Heart left ventricle (tissue), 16 donors: Measurements from ENCODE around the gene NRARP. TPM values are rescaled to one million over a fixed set of nuclear protein-coding genes. Genes with fewer than 3 reads are reported as not detected.

Experiments
- ATAC-seq, 4 donors: fragments of 200-7000 bp; cut with Tn5 transposase; one replicate each; pipeline ENCODE4 v1.9.1; 2020 to 2022; ENCODE audit warnings: moderate library complexity in 4 of 4, mild to moderate bottlenecking in 3 of 4, moderate number of reproducible peaks in 1 of 4
- DNase-seq, 5 donors: peaks; one replicate each; pipeline ENCODE4 v3.0.0-alpha.2; 2020
- H3K27ac ChIP-seq, 12 donors: fragments of 200-600 bp; sonication (generic) in 4 of 12; one replicate each; pipeline versions ENCODE4 v1.5.0 to v1.8.0; 2016 to 2022; ENCODE audit warnings: mild to moderate bottlenecking in 2 of 12
- H3K27me3 ChIP-seq, 9 donors: fragments of 200-600 bp; sonication (generic) in 2 of 9; one replicate each; pipeline versions ENCODE4 v1.5.1 to v1.8.0; 2016 to 2022; ENCODE audit warnings: mild to moderate bottlenecking in 3 of 9
- H3K36me3 ChIP-seq, 9 donors: fragments of 200-600 bp; sonication (generic) in 2 of 9; one replicate each; pipeline versions ENCODE4 v1.5.0 to v1.8.0; 2018 to 2022; ENCODE audit warnings: mild to moderate bottlenecking in 2 of 9
- H3K4me1 ChIP-seq, 12 donors: fragments of 200-600 bp; sonication (generic) in 4 of 12; one replicate each; pipeline versions ENCODE4 v1.5.0 to v1.8.0; 2016 to 2022; ENCODE audit warnings: mild to moderate bottlenecking in 3 of 12
- H3K4me3 ChIP-seq, 12 donors: fragments of 200-600 bp; sonication (generic) in 4 of 12; one replicate each; pipeline versions ENCODE4 v1.5.0 to v1.8.0; 2017 to 2022; ENCODE audit warnings: mild to moderate bottlenecking in 9 of 12, moderate library complexity in 4 of 12
- H3K9me3 ChIP-seq, 12 donors: fragments of 200-600 bp; sonication (generic) in 4 of 12; one replicate each; pipeline versions ENCODE4 v1.5.0 to v1.8.0; 2016 to 2022; ENCODE audit warnings: mild to moderate bottlenecking in 1 of 12
- CTCF ChIP-seq, 12 donors: fragments of 200-600 bp; sonication (generic) in 4 of 12; IDR thresholded peaks; one replicate each; pipeline versions ENCODE4 v1.5.0 to v1.8.0; 2018 to 2022; ENCODE audit warnings: antibody characterized with exemption in 12 of 12, mild to moderate bottlenecking in 5 of 12
- POLR2A ChIP-seq, 2 donors: fragments of 450-650 bp; IDR thresholded peaks; one replicate each; pipeline ENCODE4 v1.6.1; 2017; ENCODE audit warnings: antibody characterized with exemption in 2 of 2, mild to moderate bottlenecking in 2 of 2, moderate library complexity in 2 of 2
- WGBS, 4 donors: extraction: QIAGEN DNeasy Blood & Tissue Kit in 2 of 4; methylation state at CpG; one replicate each; pipeline versions ENCODE4 v1.1.5 to v1.1.7; 2013 to 2018; 5-methylcytosine and 5-hydroxymethylcytosine counted together
- intact Hi-C, 10 donors: fragments of 100-400 bp; cut with DNase I; formaldehyde crosslinking; loops; one replicate each; pipeline versions ENCODE4 v1.11.1 to v1.14.2; 2022
- polyA plus RNA-seq, 2 donors: library from polyadenylated mRNA; stranded (reverse); fragments of 200-250 nt; gene quantifications; one replicate each; pipeline ENCODE4 v1.2.3, GENCODE V29; 2013
- total RNA-seq, 9 donors: library from RNA; depleted of rRNA in 2 of 9; stranded (reverse); fragments of >200 nt in 2 of 9; fragmentation: NEBNext Ultra II Directional in 3 of 9; extraction: Animal tissue kit (Norgen Biotek cat#: 25700) in 3 of 9; gene quantifications; one replicate each; pipeline versions ENCODE4 v1.1.0 to v1.2.4, GENCODE V29; 2016 to 2023
- donor health status: ischemic (EF 13 %, LVEDD 7.1; RV severe dilation, severe dysfunction).
- donor health status: healthy with polysubstance abuse.
- donor health status: DM: no; HTN: yes; CAD: no.
- donor health status: DM: no; HTN: no; CAD: no.
- donor health status: ischemic (EF 25% LVEDD 6.9; RV normal size, moderate dysfunction).
- donor health status: ischemic (EF 25% LVEDD 5.7; RV mildly dilated, moderate dysfunction).
- donor health status: healthy.
- donor health status: DM: yes; HTN: yes; CAD: no.
- donor health status: ischemic (EF 35%, LVEDD 5.7; RV mildly dilated, moderate dysfunction).
- donor health status: nonischemic (EF 11% LVEDD 7.7; RV severe dilation, severe dysfunction).
- donor health status: DM: yes; HTN: yes; CAD: no.
- donor health status: PGD.
- donor health status: ischemic (EF 29% LVEDD 5.4; RV normal size, mild dysfunction).
- donor health status: nonischemic (EF 23%, LVEDD 6.1; RV moderate dilation, normal function).

Gene NRARP
- total and polyA plus RNA-seq, 11 donors, result 1.6 to 15.8 (median 9.3) TPM

GRCh38 chr9:137253717-137254623 is 48.1 kb downstream of the NRARP start:
- Histone ChIP-seq H3K27ac (peak overlapping the region in 10 of 12 donors; percentile 65 to 95 (median 86)), H3K4me1 (peaks cover 7 to 46% (median 27%) of the 10 kb centered on the region in 12 donors), H3K9me3 (no peaks in the 10 kb centered on the region), H3K36me3 (peaks cover 0 to 28% (median 23%) of the 10 kb centered on the region in 9 donors), H3K27me3 (no peaks in the 10 kb centered on the region), H3K4me3 (peak overlapping the region; percentile 64 to 100 (median 99))
- TF ChIP-seq CTCF (IDR thresholded peaks at IDR 0.05), result no peak
- intact Hi-C loops, result no loop called here
- DNase-seq (peak in 1 of 5 donors; percentile 62), ATAC-seq (peak in 1 of 4 donors; percentile 2)
- 66 to 76% (median 72%) methylated on average over 18 to 21 of the region's 21 CpGs for WGBS, 4 donors

- peak in 1 of 5 donors; percentile 57 for DNase-seq
- ATAC-seq, result no peak
- H3K4me3 ChIP-seq, result no peak overlapping the region
- H3K36me3 ChIP-seq, result peaks cover 0 to 18% (median 12%) of the 10 kb centered on the region in 9 donors
- WGBS, 4 donors, result 86 to 94% (median 91%) methylated on average over 31 to 35 of the region's 35 CpGs
- no peak for TF ChIP-seq CTCF (IDR thresholded peaks at IDR 0.05)
- TF ChIP-seq POLR2A (IDR thresholded peaks at IDR 0.05), result no peak
- no peaks in the 10 kb centered on the region for H3K9me3 ChIP-seq
- intact Hi-C loops, result no loop called here
- H3K27ac ChIP-seq, result no peak overlapping the region
- no peaks in the 10 kb centered on the region for H3K27me3 ChIP-seq
- peaks cover 7 to 46% (median 27%) of the 10 kb centered on the region in 12 donors for H3K4me1 ChIP-seq
Measured at GRCh38 chr9:137252555-137253506, 49.2 kb downstream of the NRARP start.

GRCh38 chr9:137251490-137252268 is 50.4 kb downstream of the NRARP start:
- no peaks in the 10 kb centered on the region for H3K9me3 ChIP-seq
- DNase-seq, result peak in 1 of 5 donors; percentile 65
- 90 to 94% (median 90%) methylated on average over 16 to 22 of the region's 22 CpGs for WGBS, 4 donors
- TF ChIP-seq CTCF (IDR thresholded peaks at IDR 0.05) (no peak), POLR2A (IDR thresholded peaks at IDR 0.05) (no peak)
- H3K27me3 ChIP-seq, result no peaks in the 10 kb centered on the region
- peaks cover 0 to 6% (median 2%) of the 10 kb centered on the region in 9 donors for H3K36me3 ChIP-seq
- no peak for ATAC-seq
- H3K27ac ChIP-seq, result no peak overlapping the region
- intact Hi-C loops, result no loop called here
- H3K4me1 ChIP-seq, result peaks cover 6 to 43% (median 23%) of the 10 kb centered on the region in 12 donors
- H3K4me3 ChIP-seq, result no peak overlapping the region
